Caco-2 (cell line): ENCODE results near the gene SVIL. TPM values are rescaled to one million over a fixed set of nuclear protein-coding genes. Genes with fewer than 3 reads are reported as not detected.
A peak's percentile ranks its signal among the peaks of the same experiment; 100 is the strongest.
"Not testable (repeated sequence)": the region's sequence is repeated elsewhere in the genome, so short reads cannot be mapped to it uniquely, and the experiment has no call there.

Experiments
- BruUV-seq: library from RNA; stranded (reverse); fragments of 400-500 nt; replicated peaks from 2 replicates; lab custom pipeline; 2021; lab: Mats Ljungman, UMichigan
- CTCF ChIA-PET: fragments of 300-600 bp; sonication (Branson Sonifier 250); formaldehyde crosslinking; loops from one replicate; lab custom pipeline; 2022; ENCODE audit warnings: antibody characterized with exemption; lab: Charles Lee
- POLR2A ChIA-PET: fragments of 300-600 bp; sonication (Branson Sonifier 250); formaldehyde crosslinking; loops from one replicate; lab custom pipeline; 2022; ENCODE audit warnings: antibody characterized with exemption; lab: Charles Lee
- DNase-seq, 2 experiments: peaks; one replicate each; pipeline versions ENCODE4 v3.0.0 to v3.0.0-alpha.2; 2020 to 2022
- H3K27me3 ChIP-seq: replicated peaks from 2 replicates; pipeline ENCODE4 v1.6.0; 2011; ENCODE audit warnings: low read length; ENCODE audit not compliant: control insufficient read depth, insufficient read depth
- H3K36me3 ChIP-seq: 2 replicates; pipeline ENCODE4 v1.5.1; 2011; ENCODE audit warnings: low read length; ENCODE audit not compliant: control insufficient read depth, insufficient read depth
- H3K4me1 ChIP-seq: fragments of 250-450 bp; sonication (Bioruptor Pico); 2 replicates; pipeline ENCODE4 v1.5.1; 2020; ENCODE audit warnings: mild to moderate bottlenecking
- H3K4me3 ChIP-seq: 2 replicates; pipeline ENCODE4 v1.5.1; 2011; ENCODE audit warnings: low read depth, mild to moderate bottlenecking, control low read depth, low read length
- H3K9me3 ChIP-seq: fragments of 250-450 bp; sonication (Bioruptor Pico); 2 replicates; pipeline ENCODE4 v1.5.1; 2020; ENCODE audit warnings: mild to moderate bottlenecking, moderate library complexity
- H3K27ac Mint-ChIP-seq: one replicate; pipeline ENCODE4 v1.8.0; 2022; ENCODE audit warnings: mixed read lengths; ENCODE audit not compliant: unreplicated experiment
- H3K27me3 Mint-ChIP-seq: one replicate; pipeline ENCODE4 v1.8.0; 2022; ENCODE audit warnings: mixed read lengths; ENCODE audit not compliant: insufficient read depth, unreplicated experiment
- H3K36me3 Mint-ChIP-seq: one replicate; pipeline ENCODE4 v1.8.0; 2022; ENCODE audit warnings: mild to moderate bottlenecking, mixed read lengths; ENCODE audit not compliant: insufficient read depth, unreplicated experiment
- H3K4me1 Mint-ChIP-seq: one replicate; pipeline ENCODE4 v1.8.0; 2022; ENCODE audit warnings: low read depth, mixed read lengths; ENCODE audit not compliant: unreplicated experiment
- H3K4me3 Mint-ChIP-seq: one replicate; pipeline ENCODE4 v1.8.0; 2022; ENCODE audit warnings: mild to moderate bottlenecking, moderate library complexity, mixed read lengths; ENCODE audit not compliant: unreplicated experiment
- H3K9me3 Mint-ChIP-seq: one replicate; pipeline ENCODE4 v1.8.0; 2022; ENCODE audit warnings: mixed read lengths; ENCODE audit not compliant: unreplicated experiment
- intact Hi-C: fragments of 100-400 bp; cut with micrococcal nuclease; formaldehyde crosslinking; loops from one replicate; pipeline ENCODE4 v1.10.0; 2022; ENCODE audit not compliant: unreplicated experiment
- total RNA-seq: library from RNA; stranded (reverse); gene quantifications from 2 replicates; pipeline ENCODE4 v1.2.3, GENCODE V29; 2022
- TF ChIP-seq, protein P1 (sequence below), 2 experiments: fragments of 200-600 bp in 1 of 2; IDR thresholded peaks; 1 replicate in 1 of 2; 2 replicates in 1 of 2; pipeline versions ENCODE4 v1.5.1 to v1.8.0; 2011 to 2022; ENCODE audit warnings: antibody characterized with exemption in 1 of 2, control low read depth in 1 of 2, inconsistent platforms in 1 of 2, low read depth in 1 of 2, low read length in 1 of 2, mild to moderate bottlenecking in 1 of 2, moderate library complexity in 1 of 2; ENCODE audit not compliant: insufficient read depth in 1 of 2, severe bottlenecking in 1 of 2, unreplicated experiment in 1 of 2

The SVIL gene
- total RNA-seq, 1 experiment from 2014 or later = 54.4 TPM

DNA sequence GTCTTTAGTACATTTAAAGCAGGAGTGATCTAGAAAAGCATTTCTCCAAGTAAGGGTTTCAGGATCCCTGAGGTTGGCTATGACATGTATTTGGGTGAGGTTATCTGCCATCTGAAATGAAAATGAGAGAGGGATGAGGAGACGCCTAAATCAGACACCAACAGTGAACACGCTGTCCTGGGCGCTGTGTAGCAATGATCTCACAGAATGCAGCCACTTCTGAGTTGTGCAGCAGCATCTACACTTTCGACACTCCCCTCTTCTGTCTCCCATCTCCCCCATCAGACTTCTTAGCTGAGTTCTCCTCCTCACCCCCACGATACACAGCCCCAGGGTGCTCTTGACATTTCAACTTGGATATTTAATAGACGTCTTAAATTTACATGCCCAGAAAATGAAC is 95.4 kb downstream of the SVIL start:
- intact Hi-C loops = no loop called here
- H3K27me3 Mint-ChIP-seq = no peaks in the 10 kb centered on the region
- Histone ChIP-seq H3K27me3 (no peaks in the 10 kb centered on the region), H3K4me3 (no peak overlapping the region), H3K36me3 (no peaks in the 10 kb centered on the region), H3K4me1 (peaks cover 32% of the 10 kb centered on the region), H3K9me3 (no peaks in the 10 kb centered on the region)
- peaks cover 7% of the 10 kb centered on the region for H3K36me3 Mint-ChIP-seq
- no peaks in the 10 kb centered on the region for H3K9me3 Mint-ChIP-seq
- H3K4me3 Mint-ChIP-seq = no peak overlapping the region
- DNase-seq = no peak
- TF ChIP-seq, protein P1, sequence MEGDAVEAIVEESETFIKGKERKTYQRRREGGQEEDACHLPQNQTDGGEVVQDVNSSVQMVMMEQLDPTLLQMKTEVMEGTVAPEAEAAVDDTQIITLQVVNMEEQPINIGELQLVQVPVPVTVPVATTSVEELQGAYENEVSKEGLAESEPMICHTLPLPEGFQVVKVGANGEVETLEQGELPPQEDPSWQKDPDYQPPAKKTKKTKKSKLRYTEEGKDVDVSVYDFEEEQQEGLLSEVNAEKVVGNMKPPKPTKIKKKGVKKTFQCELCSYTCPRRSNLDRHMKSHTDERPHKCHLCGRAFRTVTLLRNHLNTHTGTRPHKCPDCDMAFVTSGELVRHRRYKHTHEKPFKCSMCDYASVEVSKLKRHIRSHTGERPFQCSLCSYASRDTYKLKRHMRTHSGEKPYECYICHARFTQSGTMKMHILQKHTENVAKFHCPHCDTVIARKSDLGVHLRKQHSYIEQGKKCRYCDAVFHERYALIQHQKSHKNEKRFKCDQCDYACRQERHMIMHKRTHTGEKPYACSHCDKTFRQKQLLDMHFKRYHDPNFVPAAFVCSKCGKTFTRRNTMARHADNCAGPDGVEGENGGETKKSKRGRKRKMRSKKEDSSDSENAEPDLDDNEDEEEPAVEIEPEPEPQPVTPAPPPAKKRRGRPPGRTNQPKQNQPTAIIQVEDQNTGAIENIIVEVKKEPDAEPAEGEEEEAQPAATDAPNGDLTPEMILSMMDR (IDR thresholded peaks at IDR 0.05; ENCODE audit: insufficient read depth in 1 of 2, low read depth in 1 of 2, low read length in 1 of 2, severe bottlenecking in 1 of 2, unreplicated experiment in 1 of 2) = no peak
- no TSS peak for BruUV-seq
- POLR2A ChIA-PET = no interaction called here
- peaks cover 24% of the 10 kb centered on the region for H3K4me1 Mint-ChIP-seq
- no peak overlapping the region for H3K27ac Mint-ChIP-seq
- CTCF ChIA-PET = no interaction called here

GRCh38 chr10:29537799-29538198 is 97.0 kb downstream of the SVIL start:
- no peaks in the 10 kb centered on the region for H3K9me3 ChIP-seq
- Mint-ChIP-seq H3K4me1 (peaks cover 24% of the 10 kb centered on the region), H3K4me3 (no peak overlapping the region), H3K9me3 (no peaks in the 10 kb centered on the region), H3K27me3 (no peaks in the 10 kb centered on the region), H3K27ac (no peak overlapping the region), H3K36me3 (peaks cover 11% of the 10 kb centered on the region)
- TF ChIP-seq, protein P1 (IDR thresholded peaks at IDR 0.05; ENCODE audit: insufficient read depth in 1 of 2, low read depth in 1 of 2, low read length in 1 of 2, severe bottlenecking in 1 of 2, unreplicated experiment in 1 of 2) = no peak
- peaks cover 38% of the 10 kb centered on the region for H3K4me1 ChIP-seq
- POLR2A ChIA-PET = no interaction called here
- BruUV-seq = no TSS peak
- H3K36me3 ChIP-seq = no peaks in the 10 kb centered on the region
- CTCF ChIA-PET = no interaction called here
- no peak for DNase-seq
- intact Hi-C loops = no loop called here
- no peak overlapping the region for H3K4me3 ChIP-seq
- no peaks in the 10 kb centered on the region for H3K27me3 ChIP-seq

DNA sequence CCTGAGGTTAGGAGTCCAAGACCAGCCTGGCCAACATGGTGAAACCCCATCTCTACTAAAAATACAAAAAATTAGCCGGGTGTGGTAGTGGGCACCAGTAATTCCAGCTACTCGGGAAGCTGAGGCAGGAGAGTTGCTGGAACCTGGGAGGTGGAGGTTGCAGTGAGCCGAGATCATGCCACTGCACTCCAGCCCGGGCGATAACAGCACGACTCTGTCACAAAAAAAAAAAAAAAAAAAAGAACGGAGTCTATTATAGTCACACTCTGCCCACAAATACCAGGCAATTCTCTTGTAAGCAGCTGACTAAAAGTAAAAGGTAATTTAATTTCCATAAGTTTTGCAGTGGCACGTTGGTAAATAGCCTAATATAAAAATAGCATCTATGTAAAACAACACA is 98.1 kb downstream of the SVIL start:
- intact Hi-C loops, H3K27me3 ChIP-seq, H3K27me3 Mint-ChIP-seq, BruUV-seq, DNase-seq, H3K4me3 Mint-ChIP-seq, H3K36me3 ChIP-seq, H3K4me3 ChIP-seq, H3K9me3 Mint-ChIP-seq, H3K9me3 ChIP-seq, POLR2A ChIA-PET: not testable (repeated sequence)
- peaks cover 38% of the 10 kb centered on the region for H3K4me1 ChIP-seq
- H3K27ac Mint-ChIP-seq = peak overlapping the region; percentile 80
- H3K36me3 Mint-ChIP-seq = peaks cover 11% of the 10 kb centered on the region
- CTCF ChIA-PET = interaction anchor here (0.6 kb wide), 1 partner anchor 1059 kb away, joined by 3 read pairs; no protein-coding TSS in a partner anchor
- H3K4me1 Mint-ChIP-seq = peaks cover 24% of the 10 kb centered on the region
